Lower leg skin (tissue), 4 donors: Measurements from ENCODE around the gene CRP. TPM values are rescaled to one million over a fixed set of nuclear protein-coding genes. Genes with fewer than 3 reads are reported as not detected.
"Not testable (repeated sequence)": the region's sequence is repeated elsewhere in the genome, so short reads cannot be mapped to it uniquely, and the experiment has no call there.

Experiments
- DNase-seq, 2 donors: peaks; one replicate each; pipeline ENCODE4 v3.0.0-alpha.2; 2019; ENCODE audit warnings: low spot score in 2 of 2
- H3K4me3 ChIP-seq: fragments of 200-600 bp; sonication (generic); 2 replicates; pipeline ENCODE4 v1.5.1; 2017; ENCODE audit warnings: mild to moderate bottlenecking, low read depth; ENCODE audit not compliant: poor library complexity, severe bottlenecking
- POLR2A ChIP-seq, 2 donors: fragments of 450-650 bp; IDR thresholded peaks; one replicate each; pipeline ENCODE4 v1.6.1; 2016 to 2017; ENCODE audit warnings: antibody characterized with exemption in 2 of 2, mild to moderate bottlenecking in 1 of 2, moderate library complexity in 1 of 2
- WGBS, 2 donors: methylation state at CpG; one replicate each; pipeline ENCODE4 v1.1.5; 2018; 5-methylcytosine and 5-hydroxymethylcytosine counted together
- intact Hi-C: fragments of 100-400 bp; cut with DNase I; formaldehyde crosslinking; loops from one replicate; pipeline ENCODE4 v1.15.0; 2023; ENCODE audit warnings: low total_unique reads
- total RNA-seq, 4 donors: library from RNA; depleted of rRNA; stranded (reverse); fragments of >200 nt; gene quantifications; one replicate each; pipeline ENCODE4 v1.1.0, GENCODE V29; 2016
- TF ChIP-seq, protein P1 (sequence below), 3 donors: fragments of 450-650 bp; IDR thresholded peaks; one replicate each; pipeline ENCODE4 v1.5.1; 2016; ENCODE audit warnings: antibody characterized with exemption in 3 of 3, mild to moderate bottlenecking in 3 of 3, moderate library complexity in 2 of 3

CRP gene
- total RNA-seq, 4 donors from 2014 or later: 0.52 TPM; not detected in 3

DNA sequence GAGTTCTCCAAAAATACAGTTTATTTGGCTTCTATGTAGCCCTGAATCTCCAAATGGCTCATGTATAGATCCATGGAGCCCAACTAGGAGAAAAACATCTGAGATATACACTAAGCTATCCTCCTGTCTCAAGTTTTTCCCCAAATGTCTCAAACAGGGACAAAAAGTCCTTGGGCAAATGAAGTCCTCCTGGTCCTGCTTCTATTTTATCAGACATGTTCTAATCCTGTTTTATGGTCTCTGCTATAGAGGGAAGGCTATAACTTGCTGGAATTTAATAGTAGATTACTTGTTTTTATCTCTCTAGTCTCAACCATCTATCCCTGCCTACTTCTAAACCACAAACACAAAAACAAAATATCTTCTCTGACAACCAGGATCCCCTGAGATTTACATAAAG, 26.9 kb downstream of the CRP start:
- TF ChIP-seq, protein P1, sequence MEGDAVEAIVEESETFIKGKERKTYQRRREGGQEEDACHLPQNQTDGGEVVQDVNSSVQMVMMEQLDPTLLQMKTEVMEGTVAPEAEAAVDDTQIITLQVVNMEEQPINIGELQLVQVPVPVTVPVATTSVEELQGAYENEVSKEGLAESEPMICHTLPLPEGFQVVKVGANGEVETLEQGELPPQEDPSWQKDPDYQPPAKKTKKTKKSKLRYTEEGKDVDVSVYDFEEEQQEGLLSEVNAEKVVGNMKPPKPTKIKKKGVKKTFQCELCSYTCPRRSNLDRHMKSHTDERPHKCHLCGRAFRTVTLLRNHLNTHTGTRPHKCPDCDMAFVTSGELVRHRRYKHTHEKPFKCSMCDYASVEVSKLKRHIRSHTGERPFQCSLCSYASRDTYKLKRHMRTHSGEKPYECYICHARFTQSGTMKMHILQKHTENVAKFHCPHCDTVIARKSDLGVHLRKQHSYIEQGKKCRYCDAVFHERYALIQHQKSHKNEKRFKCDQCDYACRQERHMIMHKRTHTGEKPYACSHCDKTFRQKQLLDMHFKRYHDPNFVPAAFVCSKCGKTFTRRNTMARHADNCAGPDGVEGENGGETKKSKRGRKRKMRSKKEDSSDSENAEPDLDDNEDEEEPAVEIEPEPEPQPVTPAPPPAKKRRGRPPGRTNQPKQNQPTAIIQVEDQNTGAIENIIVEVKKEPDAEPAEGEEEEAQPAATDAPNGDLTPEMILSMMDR (IDR thresholded peaks at IDR 0.05): no peak
- no peak for TF ChIP-seq POLR2A (IDR thresholded peaks at IDR 0.05)

DNA sequence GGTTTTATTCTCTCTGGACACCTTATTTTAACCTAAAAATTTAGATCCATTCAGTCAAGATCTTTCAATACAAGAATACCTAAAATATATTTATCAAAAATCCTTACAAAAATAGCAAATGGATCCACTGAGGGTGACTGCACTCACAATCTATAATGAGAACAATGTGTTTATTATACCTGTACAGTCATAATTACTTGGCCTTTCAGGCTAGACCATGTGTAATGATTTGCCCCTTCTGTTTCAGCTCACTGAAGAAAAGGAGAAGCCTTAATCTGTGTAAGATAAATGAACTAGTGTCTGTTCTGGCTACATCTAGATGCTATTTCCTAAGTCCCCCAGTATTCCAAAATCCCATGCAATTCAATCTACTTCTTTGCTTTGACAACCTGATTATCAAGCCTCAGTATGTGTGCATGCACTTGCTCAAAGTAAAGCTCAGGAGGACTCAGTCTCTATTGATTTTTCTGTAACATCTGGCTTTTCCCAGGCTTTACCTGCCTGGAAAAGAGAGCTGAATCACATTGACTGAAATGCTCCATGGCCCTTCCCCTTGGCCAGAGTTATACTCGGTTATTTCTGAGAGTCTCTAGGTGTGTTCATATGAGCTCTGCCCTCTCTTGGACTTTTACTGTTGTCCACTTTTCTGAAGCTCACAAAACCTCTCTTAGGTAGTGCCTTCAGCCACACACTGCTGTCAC, 27.6 kb downstream of the CRP start:
- WGBS, 2 donors: 64 to 81% methylated on average over 1 of the region's 1 CpG
- intact Hi-C loops: no loop called here
- no peak for DNase-seq
- no peak for TF ChIP-seq POLR2A (IDR thresholded peaks at IDR 0.05)
- TF ChIP-seq, protein P1 (IDR thresholded peaks at IDR 0.05): no peak
- H3K4me3 ChIP-seq: no peak overlapping the region

More for the DNA sequence above, 26.9 kb downstream of the CRP start:
- no peak for DNase-seq
- H3K4me3 ChIP-seq: no peak overlapping the region
- intact Hi-C loops: no loop called here

DNA sequence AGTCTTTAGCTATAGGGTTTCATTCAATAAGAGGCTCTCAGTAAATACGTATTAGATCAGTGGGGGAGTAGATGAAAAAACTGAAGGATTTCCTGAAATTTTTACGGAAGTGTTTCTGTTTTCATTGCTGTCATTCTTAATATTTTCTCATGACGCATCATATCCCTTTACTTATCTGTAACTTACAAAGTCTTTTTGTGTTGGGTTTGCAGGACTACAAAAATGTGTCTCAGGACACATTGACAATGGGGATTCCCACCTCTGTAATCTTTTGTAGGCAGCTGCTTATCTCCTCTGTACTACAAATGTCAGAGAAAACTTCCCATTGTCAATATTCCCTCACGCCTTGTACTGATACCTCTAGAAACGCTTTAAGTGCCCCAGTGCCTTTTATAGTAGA, 35.5 kb downstream of the CRP start:
- DNase-seq: no peak
- WGBS, 2 donors: 87% methylated on average over 5 of the region's 5 CpGs; no CpG with 5 or more reads in 1 of the 2 donors
- H3K4me3 ChIP-seq: no peak overlapping the region
- TF ChIP-seq, protein P1 (IDR thresholded peaks at IDR 0.05): no peak
- no peak for TF ChIP-seq POLR2A (IDR thresholded peaks at IDR 0.05)
- intact Hi-C loops: no loop called here

DNA sequence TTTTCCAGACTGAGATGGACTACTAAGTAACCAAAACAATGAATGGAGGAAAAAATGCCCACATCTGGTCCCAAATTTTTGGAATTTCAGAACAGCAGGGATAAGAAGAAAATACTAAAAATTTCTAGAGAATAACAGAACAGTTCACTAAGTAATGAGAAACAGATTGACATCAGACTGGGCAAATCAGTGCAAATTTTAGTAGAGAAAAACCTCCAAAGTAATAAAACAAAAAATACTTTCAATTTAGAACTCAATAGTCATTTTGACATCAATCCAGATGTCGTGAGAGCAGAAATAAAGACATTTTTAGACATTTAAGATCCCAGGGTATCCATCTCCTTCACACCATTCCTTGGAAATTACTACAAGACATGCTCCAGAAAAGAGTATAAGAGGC, 39.3 kb downstream of the CRP start:
- DNase-seq: no peak
- H3K4me3 ChIP-seq: no peak overlapping the region
- intact Hi-C loops: no loop called here
- TF ChIP-seq, protein P1 (IDR thresholded peaks at IDR 0.05): no peak
- TF ChIP-seq POLR2A (IDR thresholded peaks at IDR 0.05): no peak
- WGBS, 2 donors: 36 to 40% methylated on average over 1 of the region's 1 CpG

DNA sequence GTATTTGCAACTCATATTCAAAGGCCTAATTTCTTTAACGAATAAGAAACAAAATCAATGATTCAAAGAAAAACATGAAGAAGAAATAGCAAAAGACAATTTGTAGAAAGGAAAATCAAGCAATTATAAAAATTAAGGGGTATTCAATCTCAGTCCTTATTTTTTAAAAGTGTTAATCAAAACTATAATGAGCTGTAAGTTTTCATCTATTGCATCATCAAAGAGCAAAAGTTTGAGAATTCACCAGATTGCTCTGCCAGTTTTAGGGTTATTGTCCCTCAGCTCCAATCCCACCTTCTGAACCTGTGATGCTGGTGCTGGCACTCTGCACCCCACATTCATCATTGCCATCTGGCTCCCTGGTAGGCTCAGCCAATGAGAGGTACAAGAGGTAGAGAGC, 42.0 kb downstream of the CRP start:
- WGBS, 2 donors: 90 to 98% methylated on average over 1 of the region's 1 CpG
- DNase-seq, intact Hi-C loops: not testable (repeated sequence)

DNA sequence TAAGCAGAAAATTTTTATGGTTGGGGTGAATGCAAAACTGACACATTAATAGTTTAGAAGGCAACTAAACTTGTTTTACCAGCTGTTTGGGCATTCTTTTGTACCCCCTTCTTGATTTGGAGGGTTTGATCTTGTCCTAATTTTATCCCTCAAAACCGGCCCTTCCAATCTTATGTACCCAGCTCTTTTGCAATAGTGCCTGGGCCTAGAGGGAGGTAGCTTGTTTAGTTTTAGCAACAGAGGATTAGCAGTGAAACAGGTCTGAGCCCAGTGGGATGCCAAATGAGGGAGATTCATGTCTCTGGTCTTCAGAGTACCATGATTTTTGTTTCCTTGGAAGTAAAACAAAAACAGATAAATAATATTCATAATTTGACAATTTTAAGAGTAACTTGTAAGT, 45.1 kb downstream of the CRP start:
- H3K4me3 ChIP-seq: no peak overlapping the region
- no peak for DNase-seq
- WGBS, 2 donors: 39 to 47% methylated on average over 1 of the region's 1 CpG
- intact Hi-C loops: no loop called here
- TF ChIP-seq POLR2A (IDR thresholded peaks at IDR 0.05): no peak
- TF ChIP-seq, protein P1 (IDR thresholded peaks at IDR 0.05): no peak

More for the DNA sequence above, 42.0 kb downstream of the CRP start:
- H3K4me3 ChIP-seq: not testable (repeated sequence)
